ENCODE results near the gene ME3.

ME3 gene

DNA sequence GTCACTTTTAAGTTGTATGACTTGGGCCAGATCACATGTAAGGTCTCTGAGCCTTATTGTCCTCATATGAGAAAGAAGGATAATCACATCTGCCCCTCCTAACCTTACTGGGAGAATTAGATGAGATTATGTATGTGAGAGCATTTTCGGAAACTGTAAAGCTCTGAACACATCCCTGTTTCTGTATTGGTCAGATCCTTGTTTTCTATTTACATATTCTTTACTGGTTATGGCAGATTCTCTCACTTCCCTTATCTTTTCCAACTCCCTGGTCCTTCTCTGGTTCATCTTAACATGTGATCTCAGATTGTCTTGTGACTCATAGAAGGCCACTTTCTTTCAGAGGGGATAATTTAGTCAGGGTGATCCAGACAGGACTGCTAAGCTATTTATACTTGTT lies 255.9 kb downstream of the ME3 start:
- DNase-seq: no peak

DNA sequence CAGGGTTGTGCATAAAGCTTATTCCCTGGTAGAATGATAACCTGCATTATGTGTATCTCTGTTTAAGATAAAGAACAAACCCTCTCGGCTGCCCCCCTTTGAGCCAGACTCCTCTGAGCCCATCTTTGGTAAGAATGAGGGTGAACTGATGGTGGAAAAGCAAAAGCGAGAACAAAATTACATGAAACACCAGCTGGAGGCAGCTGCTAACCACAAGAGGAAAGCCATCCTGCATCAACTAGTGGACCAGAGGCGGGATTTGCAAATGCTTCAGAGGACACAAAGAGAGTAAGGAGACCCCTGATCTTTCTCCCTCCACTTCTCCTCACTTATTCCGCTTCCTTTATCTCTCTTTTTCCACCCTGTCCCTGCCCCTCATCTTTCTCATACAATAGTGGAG lies 257.4 kb downstream of the ME3 start:
- no peak for DNase-seq

DNA sequence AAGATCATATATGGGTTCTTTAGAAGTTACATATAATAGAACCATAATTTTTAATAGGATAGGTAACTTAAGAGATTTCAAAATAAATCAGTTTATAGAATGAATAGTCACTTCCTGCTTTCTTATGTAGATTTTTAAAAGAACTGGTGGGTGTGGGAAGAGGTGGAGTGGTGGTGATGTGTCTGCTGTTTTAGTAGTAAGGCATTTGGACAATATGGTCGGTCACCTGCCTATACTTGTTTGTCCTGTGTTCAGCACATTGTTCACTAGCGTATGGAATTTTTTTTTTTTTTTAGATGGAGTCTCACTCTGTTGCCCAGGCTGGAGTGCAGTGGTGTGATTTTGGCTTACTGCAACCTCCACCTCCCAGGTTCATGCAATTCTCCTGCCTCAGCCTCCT lies 258.4 kb downstream of the ME3 start:
- no peak for DNase-seq

DNA sequence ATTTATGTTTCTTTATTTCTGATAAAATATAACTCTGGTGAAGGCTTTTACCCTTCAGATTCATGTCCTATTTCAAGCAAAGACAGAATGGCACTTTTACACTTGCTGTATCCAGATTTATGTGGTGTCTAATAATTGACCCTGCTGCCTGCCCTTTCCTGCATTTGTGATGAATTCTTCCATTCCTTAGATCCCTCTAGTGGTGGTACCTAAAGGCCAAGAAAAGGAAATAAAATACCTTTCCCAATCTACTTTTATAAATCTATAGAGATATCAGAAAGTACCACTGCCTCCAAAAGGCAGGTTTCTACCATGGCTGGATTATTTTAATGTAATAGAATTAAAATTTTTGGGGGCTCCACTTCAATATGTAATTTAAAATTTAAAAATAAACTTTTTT lies 263.6 kb downstream of the ME3 start:
- DNase-seq: no peak

DNA sequence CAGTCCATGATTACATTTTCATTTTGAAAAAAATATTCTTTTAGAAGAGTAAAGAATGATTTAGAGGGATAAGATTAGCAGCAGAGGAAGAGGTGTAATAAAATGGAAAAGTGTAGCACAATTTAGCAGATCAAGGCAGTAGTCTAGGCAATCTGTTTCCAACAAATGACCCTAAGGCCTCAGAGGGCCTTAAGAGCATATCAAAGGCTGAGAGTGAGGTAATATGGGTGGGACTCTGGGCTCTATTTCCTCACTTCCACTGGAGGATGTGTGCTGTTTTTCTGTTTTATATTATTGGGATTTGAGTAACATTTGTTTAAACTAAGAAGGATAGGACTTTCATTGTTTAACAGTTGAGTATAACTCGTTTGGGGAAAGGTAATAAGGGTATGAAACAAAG lies 269.0 kb downstream of the ME3 start:
- no peak for DNase-seq

DNA sequence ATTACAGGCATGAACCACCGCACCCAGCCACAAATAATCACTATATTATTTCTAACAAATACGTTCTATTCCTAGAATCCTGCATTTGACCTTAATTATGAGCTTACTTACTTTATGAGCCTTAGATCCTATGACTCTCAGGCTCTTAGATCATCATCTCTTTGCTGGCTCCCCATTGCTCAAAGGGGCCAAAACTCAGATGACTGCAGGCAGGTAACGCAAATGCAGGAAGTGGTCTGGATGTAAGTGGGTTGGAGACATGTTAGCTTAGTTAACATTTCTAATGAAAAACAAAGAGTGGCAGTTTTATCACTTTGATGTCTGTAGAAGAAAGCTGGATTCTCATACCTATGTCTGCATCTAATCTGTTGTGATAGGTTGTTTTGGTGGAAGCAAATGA lies 274.3 kb downstream of the ME3 start:
- no peak for DNase-seq

DNA sequence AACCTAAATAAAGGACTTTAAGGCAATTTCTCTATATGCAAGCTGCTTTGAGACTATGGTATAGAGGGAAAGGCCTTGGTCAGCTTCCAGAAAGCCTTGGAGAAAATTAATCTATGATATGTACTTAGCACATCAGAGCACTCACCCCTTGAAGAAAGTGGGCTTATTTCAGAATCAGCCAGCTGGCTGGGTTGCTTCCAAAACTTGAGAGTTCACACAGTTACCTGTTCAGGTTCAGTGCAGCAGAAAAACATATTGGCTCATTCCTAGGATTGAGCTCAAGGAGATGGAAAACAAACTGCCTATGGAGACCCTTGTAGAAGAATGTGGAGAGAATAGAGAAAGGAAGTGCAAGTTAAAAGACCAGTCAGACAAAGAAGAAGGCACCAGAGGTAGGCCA lies 275.1 kb downstream of the ME3 start:
- DNase-seq: no peak

DNA sequence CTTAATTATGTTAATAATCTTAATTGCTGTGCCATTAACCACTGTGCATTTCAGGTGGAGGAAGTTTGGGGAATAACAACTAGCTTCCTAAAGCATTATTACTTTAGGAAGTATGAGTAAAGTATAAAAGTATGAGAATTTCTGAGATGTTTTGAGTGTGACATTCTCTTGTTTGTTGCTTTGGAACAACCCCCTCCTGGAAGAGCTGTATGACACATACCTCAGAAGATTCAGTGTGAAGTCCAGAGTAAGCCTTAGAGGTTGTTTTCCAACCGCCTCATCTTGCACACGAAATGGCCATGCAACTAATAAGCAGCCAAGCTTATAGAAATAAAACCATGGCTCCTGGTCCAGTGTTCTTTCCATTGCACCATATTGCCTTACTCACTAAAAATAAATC lies 276.0 kb downstream of the ME3 start:
- no peak for DNase-seq

DNA sequence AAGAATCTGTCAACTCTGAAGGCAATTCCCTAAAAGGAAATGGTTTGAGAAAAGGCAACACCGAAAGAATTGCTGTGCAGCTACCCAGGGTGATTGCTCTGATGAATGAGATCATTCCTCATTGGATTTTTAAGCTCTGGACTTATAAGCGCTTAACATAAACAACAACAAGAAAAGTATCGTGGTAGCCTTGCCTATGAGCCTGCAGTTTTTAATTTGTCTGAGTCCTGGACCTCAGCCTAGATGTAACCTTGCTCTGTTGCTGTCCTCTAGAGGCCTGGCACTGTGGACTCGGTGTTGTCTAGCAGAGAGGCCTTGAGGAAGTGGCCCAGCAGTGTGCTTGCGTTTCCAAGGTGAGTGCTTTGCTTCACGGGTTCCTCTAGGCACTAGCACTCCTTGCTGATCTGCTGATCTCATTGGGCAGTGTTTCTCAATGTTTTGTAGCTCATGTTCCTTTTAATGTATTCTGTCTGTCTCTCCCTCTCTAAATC lies 277.3 kb downstream of the ME3 start:
- DNase-seq: no peak

Data from DMS79 (cell line).